HL-60/S4 treated with retinoic acid at 250 ng/mL for 4 days and 3 days (cell line): ENCODE results near the gene SH3TC2.

Experiments used
- in situ Hi-C: fragments of 300-500 bp; cut with MboI; formaldehyde crosslinking; loops from 2 replicates; pipeline ENCODE4 v1.7.0; 2022; ENCODE audit warnings: low sequenced_read_pairs

SH3TC2 gene

DNA sequence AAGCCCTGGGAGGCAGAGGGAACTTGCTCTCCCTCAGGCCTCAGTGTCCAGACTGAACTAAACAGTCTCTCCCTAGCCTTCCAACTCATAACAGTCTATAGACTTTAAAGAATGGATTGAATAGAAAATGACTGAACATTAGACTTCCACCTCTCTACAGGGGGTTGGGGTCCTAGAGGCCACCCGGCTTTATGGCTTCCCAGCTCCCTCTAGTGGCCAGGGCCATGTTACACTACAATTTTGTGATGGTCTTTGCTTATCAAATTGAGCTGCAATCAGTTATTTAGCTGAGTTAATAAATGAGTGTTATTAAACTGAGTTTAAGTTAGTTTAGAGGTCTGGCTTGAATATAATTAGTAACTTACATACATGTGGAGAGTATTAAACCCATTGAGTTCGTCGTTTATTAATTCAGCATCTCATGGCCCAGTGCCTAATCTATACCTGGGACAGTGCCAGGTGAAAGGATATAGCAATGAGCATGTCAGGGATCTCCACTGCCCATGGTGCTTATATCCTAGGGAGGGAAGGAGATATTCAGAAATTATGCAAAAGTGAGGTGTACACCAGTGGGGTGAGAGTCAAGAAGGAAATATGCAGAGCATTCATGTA lies 105.2 kb downstream of the SH3TC2 start:
- in situ Hi-C loops = loop anchor here (10.0 kb wide), 1 partner anchor 223 kb away; no protein-coding TSS in a partner anchor

DNA sequence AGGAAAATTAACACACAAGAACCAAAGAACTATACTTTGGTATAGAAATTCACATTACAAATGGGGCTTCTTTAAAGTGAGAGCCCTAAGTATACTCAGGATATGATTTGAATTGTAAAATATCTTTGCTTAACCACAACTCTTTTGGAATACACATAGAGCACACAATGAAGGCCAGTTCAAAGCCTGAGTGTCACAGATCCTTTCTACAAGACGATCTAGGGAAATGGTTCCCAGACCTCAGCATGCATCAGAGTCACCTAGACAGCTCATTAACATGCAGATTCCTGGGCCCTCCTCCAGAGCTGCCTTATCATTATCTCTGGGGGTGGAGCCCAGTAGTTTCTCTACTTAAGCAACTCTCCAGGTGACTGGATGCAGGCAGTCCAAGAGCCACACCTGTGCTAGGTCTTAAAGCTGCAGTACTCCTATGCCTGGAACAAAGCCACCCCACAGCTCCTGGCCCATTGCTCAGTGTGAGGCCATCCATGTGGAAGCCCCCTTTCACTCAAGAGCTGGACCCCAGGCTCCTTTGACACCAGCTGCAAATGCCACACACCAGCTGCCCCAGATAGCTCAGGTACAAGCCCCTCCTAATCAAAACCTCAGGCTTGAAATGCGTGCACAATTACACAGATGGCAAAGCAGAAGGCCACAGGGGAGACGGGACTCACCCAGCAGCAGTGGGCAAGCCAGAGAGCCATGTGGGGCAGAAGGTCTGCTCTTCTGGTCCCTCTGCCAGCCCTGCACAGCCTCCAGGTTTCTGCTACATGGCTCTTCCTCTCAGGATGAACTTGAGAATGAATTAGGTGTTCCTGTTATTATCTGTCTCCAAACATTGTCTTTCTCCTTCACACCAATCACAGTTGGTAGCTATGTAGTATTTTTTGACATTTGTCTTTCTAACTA lies 106.1 kb downstream of the SH3TC2 start:
- in situ Hi-C loops = loop anchor here (10.0 kb wide), 1 partner anchor 222 kb away; no protein-coding TSS in a partner anchor
